Immature natural killer cell (primary cell): ENCODE data around the gene KCNIP4. TPM values are rescaled to one million over a fixed set of nuclear protein-coding genes. Genes with fewer than 3 reads are reported as not detected.

Experiments used
- DNase-seq, 3 donors: peaks; one replicate each; pipeline ENCODE4 v3.0.0; 2022; ENCODE audit warnings: mixed read lengths in 1 of 3
- H3K27ac Mint-ChIP-seq, 6 donors: one replicate each; pipeline ENCODE4 v1.8.0; 2020; ENCODE audit warnings: mixed read lengths in 6 of 6, mild to moderate bottlenecking in 5 of 6, inconsistent platforms in 4 of 6, moderate library complexity in 3 of 6
- H3K27me3 Mint-ChIP-seq, 3 donors: one replicate each; pipeline ENCODE4 v1.8.0; 2020 to 2021; ENCODE audit warnings: low read depth in 3 of 3, mild to moderate bottlenecking in 3 of 3, mixed read lengths in 3 of 3, moderate library complexity in 3 of 3, inconsistent platforms in 1 of 3
- H3K36me3 Mint-ChIP-seq, 3 donors: one replicate each; pipeline ENCODE4 v1.8.0; 2020; ENCODE audit warnings: mixed read lengths in 3 of 3, inconsistent platforms in 2 of 3, mild to moderate bottlenecking in 2 of 3
- H3K4me1 Mint-ChIP-seq, 2 donors: one replicate each; pipeline ENCODE4 v1.8.0; 2020; ENCODE audit warnings: inconsistent platforms in 2 of 2, mild to moderate bottlenecking in 2 of 2, mixed read lengths in 2 of 2, moderate library complexity in 1 of 2
- H3K4me3 Mint-ChIP-seq, 5 donors: one replicate each; pipeline ENCODE4 v1.8.0; 2020; ENCODE audit warnings: mild to moderate bottlenecking in 5 of 5, mixed read lengths in 5 of 5, inconsistent platforms in 3 of 5, moderate library complexity in 3 of 5
- H3K9me3 Mint-ChIP-seq, 6 donors: one replicate each; pipeline ENCODE4 v1.8.0; 2020; ENCODE audit warnings: mild to moderate bottlenecking in 6 of 6, mixed read lengths in 6 of 6, inconsistent platforms in 4 of 6, moderate library complexity in 3 of 6
- polyA plus RNA-seq, 3 donors: library from polyadenylated mRNA; unstranded; fragments of 300-500 nt; fragmentation: Illumina TruSeq; gene quantifications; one replicate each; pipeline ENCODE4 v1.2.3, GENCODE V29; 2021

Gene KCNIP4
- polyA plus RNA-seq, 3 donors from 2014 or later: 0.10 TPM; not detected in 2

- Mint-ChIP-seq H3K27ac (no peak overlapping the region), H3K27me3 (peaks cover 0 to 3% (median 0%) of the 10 kb centered on the region in 3 donors), H3K36me3 (no peaks in the 10 kb centered on the region), H3K9me3 (peaks cover 2 to 14% (median 10%) of the 10 kb centered on the region in 6 donors), H3K4me1 (no peaks in the 10 kb centered on the region), H3K4me3 (no peak overlapping the region)
- DNase-seq: no peak
Observed at GRCh38 chr4:21862917-21863316, 85.7 kb downstream of the KCNIP4 start.

GRCh38 chr4:21858971-21859370 lies 89.6 kb downstream of the KCNIP4 start:
- Mint-ChIP-seq H3K27me3 (peaks cover 0 to 3% (median 0%) of the 10 kb centered on the region in 3 donors), H3K9me3 (peaks cover 2 to 20% (median 9%) of the 10 kb centered on the region in 6 donors), H3K27ac (no peak overlapping the region), H3K36me3 (no peaks in the 10 kb centered on the region), H3K4me3 (no peak overlapping the region), H3K4me1 (no peaks in the 10 kb centered on the region)
- DNase-seq: no peak

GRCh38 chr4:21856754-21857153 lies 91.8 kb downstream of the KCNIP4 start:
- Mint-ChIP-seq H3K27me3 (no peaks in the 10 kb centered on the region), H3K9me3 (peaks cover 2 to 11% (median 5%) of the 10 kb centered on the region in 6 donors), H3K4me3 (no peak overlapping the region), H3K27ac (no peak overlapping the region), H3K36me3 (no peaks in the 10 kb centered on the region), H3K4me1 (no peaks in the 10 kb centered on the region)
- no peak for DNase-seq

- H3K36me3 Mint-ChIP-seq: no peaks in the 10 kb centered on the region
- no peak overlapping the region for H3K4me3 Mint-ChIP-seq
- peaks cover 0 to 11% (median 4%) of the 10 kb centered on the region in 6 donors for H3K9me3 Mint-ChIP-seq
- no peak for DNase-seq
- H3K27ac Mint-ChIP-seq: no peak overlapping the region
- no peaks in the 10 kb centered on the region for H3K4me1 Mint-ChIP-seq
- no peaks in the 10 kb centered on the region for H3K27me3 Mint-ChIP-seq
Observed at GRCh38 chr4:21856301-21856700, 92.3 kb downstream of the KCNIP4 start.

GRCh38 chr4:21849077-21849476 lies 99.5 kb downstream of the KCNIP4 start:
- H3K9me3 Mint-ChIP-seq: peaks cover 0 to 5% (median 4%) of the 10 kb centered on the region in 6 donors

GRCh38 chr4:21848021-21848420 lies 100.6 kb downstream of the KCNIP4 start:
- H3K27me3 Mint-ChIP-seq: peaks cover 0 to 2% (median 0%) of the 10 kb centered on the region in 3 donors
- H3K4me1 Mint-ChIP-seq: no peaks in the 10 kb centered on the region

More at GRCh38 chr4:21849077-21849476, 99.5 kb downstream of the KCNIP4 start:
- no peak overlapping the region for H3K27ac Mint-ChIP-seq
- H3K4me3 Mint-ChIP-seq: no peak overlapping the region
- no peaks in the 10 kb centered on the region for H3K36me3 Mint-ChIP-seq
- no peaks in the 10 kb centered on the region for H3K27me3 Mint-ChIP-seq
- no peaks in the 10 kb centered on the region for H3K4me1 Mint-ChIP-seq
- no peak for DNase-seq

GRCh38 chr4:21845663-21846062 lies 102.9 kb downstream of the KCNIP4 start:
- Mint-ChIP-seq H3K27ac (no peak overlapping the region), H3K4me3 (no peak overlapping the region), H3K27me3 (peaks cover 0 to 2% (median 0%) of the 10 kb centered on the region in 3 donors), H3K4me1 (no peaks in the 10 kb centered on the region), H3K36me3 (no peaks in the 10 kb centered on the region), H3K9me3 (peaks cover 0 to 4% (median 0%) of the 10 kb centered on the region in 6 donors)
- DNase-seq: no peak

More at GRCh38 chr4:21848021-21848420, 100.6 kb downstream of the KCNIP4 start:
- no peak overlapping the region for H3K27ac Mint-ChIP-seq
- peaks cover 0 to 5% (median 4%) of the 10 kb centered on the region in 6 donors for H3K9me3 Mint-ChIP-seq
- H3K36me3 Mint-ChIP-seq: no peaks in the 10 kb centered on the region
- no peak for DNase-seq
- H3K4me3 Mint-ChIP-seq: no peak overlapping the region

GRCh38 chr4:21835712-21836111 lies 112.9 kb downstream of the KCNIP4 start:
- H3K4me1 Mint-ChIP-seq: no peaks in the 10 kb centered on the region
- H3K9me3 Mint-ChIP-seq: peaks cover 0 to 17% (median 7%) of the 10 kb centered on the region in 6 donors
- no peaks in the 10 kb centered on the region for H3K27me3 Mint-ChIP-seq
- DNase-seq: no peak
- H3K4me3 Mint-ChIP-seq: no peak overlapping the region
- no peak overlapping the region for H3K27ac Mint-ChIP-seq
- no peaks in the 10 kb centered on the region for H3K36me3 Mint-ChIP-seq

GRCh38 chr4:21830272-21830671 lies 118.3 kb downstream of the KCNIP4 start:
- no peaks in the 10 kb centered on the region for H3K36me3 Mint-ChIP-seq
- DNase-seq: no peak
- peaks cover 0 to 1% (median 0%) of the 10 kb centered on the region in 3 donors for H3K27me3 Mint-ChIP-seq
- peaks cover 3 to 29% (median 7%) of the 10 kb centered on the region in 6 donors for H3K9me3 Mint-ChIP-seq
- H3K27ac Mint-ChIP-seq: no peak overlapping the region
- H3K4me1 Mint-ChIP-seq: no peaks in the 10 kb centered on the region
- no peak overlapping the region for H3K4me3 Mint-ChIP-seq

- peaks cover 0 to 1% (median 0%) of the 10 kb centered on the region in 3 donors for H3K27me3 Mint-ChIP-seq
- no peaks in the 10 kb centered on the region for H3K4me1 Mint-ChIP-seq
- H3K9me3 Mint-ChIP-seq: peaks cover 3 to 38% (median 10%) of the 10 kb centered on the region in 6 donors
- no peak overlapping the region for H3K27ac Mint-ChIP-seq
- no peak overlapping the region for H3K4me3 Mint-ChIP-seq
- no peaks in the 10 kb centered on the region for H3K36me3 Mint-ChIP-seq
- no peak for DNase-seq
Observed at GRCh38 chr4:21827575-21827974, 121.0 kb downstream of the KCNIP4 start.

- DNase-seq: no peak
- no peak overlapping the region for H3K4me3 Mint-ChIP-seq
- peaks cover 0 to 1% (median 0%) of the 10 kb centered on the region in 3 donors for H3K27me3 Mint-ChIP-seq
- H3K4me1 Mint-ChIP-seq: no peaks in the 10 kb centered on the region
- no peak overlapping the region for H3K27ac Mint-ChIP-seq
- H3K9me3 Mint-ChIP-seq: peaks cover 3 to 25% (median 7%) of the 10 kb centered on the region in 6 donors
- H3K36me3 Mint-ChIP-seq: no peaks in the 10 kb centered on the region
Observed at GRCh38 chr4:21826071-21826470, 122.5 kb downstream of the KCNIP4 start.

GRCh38 chr4:21819086-21819485 lies 129.5 kb downstream of the KCNIP4 start:
- peaks cover 0 to 4% (median 0%) of the 10 kb centered on the region in 3 donors for H3K36me3 Mint-ChIP-seq
- H3K4me1 Mint-ChIP-seq: no peaks in the 10 kb centered on the region
- no peak overlapping the region for H3K4me3 Mint-ChIP-seq
- DNase-seq: no peak
- H3K27ac Mint-ChIP-seq: no peak overlapping the region
- peaks cover 0 to 2% (median 2%) of the 10 kb centered on the region in 3 donors for H3K27me3 Mint-ChIP-seq
- H3K9me3 Mint-ChIP-seq: peaks cover 9 to 35% (median 17%) of the 10 kb centered on the region in 6 donors

- Mint-ChIP-seq H3K36me3 (peaks cover 0 to 4% (median 0%) of the 10 kb centered on the region in 3 donors), H3K4me1 (no peaks in the 10 kb centered on the region), H3K4me3 (no peak overlapping the region), H3K27ac (no peak overlapping the region), H3K27me3 (peaks cover 0 to 2% (median 2%) of the 10 kb centered on the region in 3 donors), H3K9me3 (peaks cover 8 to 38% (median 18%) of the 10 kb centered on the region in 6 donors)
- no peak for DNase-seq
Observed at GRCh38 chr4:21815651-21816377, 132.8 kb downstream of the KCNIP4 start.

- Mint-ChIP-seq H3K36me3 (no peaks in the 10 kb centered on the region), H3K9me3 (peaks cover 0 to 15% (median 5%) of the 10 kb centered on the region in 6 donors), H3K27ac (no peak overlapping the region), H3K4me3 (no peak overlapping the region), H3K4me1 (no peaks in the 10 kb centered on the region), H3K27me3 (peaks cover 0 to 2% (median 0%) of the 10 kb centered on the region in 3 donors)
- DNase-seq: no peak
Observed at GRCh38 chr4:21811565-21811964, 137.0 kb downstream of the KCNIP4 start.
